GM23338 (cell line): ENCODE measurements around the gene AKNAD1. TPM values are rescaled to one million over a fixed set of nuclear protein-coding genes. Genes with fewer than 3 reads are reported as not detected.

Source experiments
- ATAC-seq: fragments of 200-7000 bp; cut with Tn5 transposase; 3 replicates; pipeline ENCODE4 v1.9.1; 2020
- DNase-seq: peaks from one replicate; pipeline ENCODE4 v3.0.0-alpha.2; 2015; ENCODE audit warnings: low spot score
- H2AFZ ChIP-seq: fragments of 200-600 bp; sonication (generic); 2 replicates; pipeline ENCODE4 v1.8.0; 2016; ENCODE audit warnings: antibody characterized with exemption, mild to moderate bottlenecking, moderate library complexity
- H3F3A ChIP-seq: fragments of 200-600 bp; sonication (generic); replicated peaks from 2 replicates; pipeline ENCODE4 v1.8.0; 2017; ENCODE audit warnings: antibody characterized with exemption, mixed run types, low read depth
- H3K27ac ChIP-seq: fragments of 200-600 bp; sonication (generic); 2 replicates; pipeline ENCODE4 v1.6.1; 2016; ENCODE audit warnings: low read depth
- H3K27me3 ChIP-seq: fragments of 200-600 bp; sonication (generic); 2 replicates; pipeline ENCODE4 v1.8.0; 2016; ENCODE audit warnings: mild to moderate bottlenecking, mixed run types, moderate library complexity; ENCODE audit not compliant: insufficient read depth
- H3K36me3 ChIP-seq: fragments of 200-600 bp; sonication (generic); 2 replicates; pipeline ENCODE4 v1.8.0; 2016; ENCODE audit warnings: mild to moderate bottlenecking; ENCODE audit not compliant: insufficient read depth
- H3K4me1 ChIP-seq: fragments of 200-600 bp; sonication (generic); 2 replicates; pipeline ENCODE4 v1.8.0; 2016; ENCODE audit warnings: mild to moderate bottlenecking, moderate library complexity; ENCODE audit not compliant: insufficient read depth
- H3K4me2 ChIP-seq: fragments of 200-600 bp; sonication (generic); 2 replicates; pipeline ENCODE4 v1.7.1; 2017; ENCODE audit warnings: mixed run types
- H3K4me3 ChIP-seq: fragments of 200-600 bp; sonication (generic); 2 replicates; pipeline ENCODE4 v1.6.1; 2016; ENCODE audit warnings: mixed run types
- H3K79me2 ChIP-seq: fragments of 200-600 bp; sonication (generic); replicated peaks from 2 replicates; pipeline ENCODE4 v1.8.0; 2017; ENCODE audit warnings: mild to moderate bottlenecking; ENCODE audit not compliant: insufficient read depth
- H3K9me2 ChIP-seq: fragments of 200-600 bp; sonication (generic); 2 replicates; pipeline ENCODE4 v1.8.0; 2017; ENCODE audit not compliant: insufficient read depth
- H4K20me1 ChIP-seq: fragments of 200-600 bp; sonication (generic); replicated peaks from 2 replicates; pipeline ENCODE4 v1.8.0; 2017; ENCODE audit warnings: mild to moderate bottlenecking; ENCODE audit not compliant: insufficient read depth
- H3K27ac Mint-ChIP-seq: 2 replicates; pipeline ENCODE4 v1.8.0; 2020; ENCODE audit warnings: inconsistent platforms, mild to moderate bottlenecking, moderate library complexity, mixed read lengths
- H3K27me3 Mint-ChIP-seq: 3 replicates; pipeline ENCODE4 v1.8.0; 2022; ENCODE audit warnings: low read depth, mild to moderate bottlenecking, moderate library complexity, mixed read lengths, inconsistent platforms; ENCODE audit not compliant: insufficient read depth, poor library complexity
- H3K36me3 Mint-ChIP-seq: 3 replicates; pipeline ENCODE4 v1.8.0; 2021; ENCODE audit warnings: low read depth, mild to moderate bottlenecking, inconsistent platforms, moderate library complexity, mixed read lengths
- H3K4me1 Mint-ChIP-seq: 3 replicates; pipeline ENCODE4 v1.8.0; 2020; ENCODE audit warnings: mild to moderate bottlenecking, inconsistent platforms, mixed read lengths
- H3K4me3 Mint-ChIP-seq: 3 replicates; pipeline ENCODE4 v1.8.0; 2021; ENCODE audit warnings: moderate library complexity, mild to moderate bottlenecking, inconsistent platforms, mixed read lengths
- H3K9me3 Mint-ChIP-seq: 3 replicates; pipeline ENCODE4 v1.8.0; 2020; ENCODE audit warnings: moderate library complexity, mild to moderate bottlenecking, inconsistent platforms, mixed read lengths
- CREB1 ChIP-seq: fragments of 250-450 bp; sonication (Bioruptor Pico); IDR thresholded peaks from 2 replicates; pipeline ENCODE4 v1.5.0; 2020; ENCODE audit warnings: low read depth, mild to moderate bottlenecking, moderate library complexity
- EZH2 ChIP-seq: fragments of 200-600 bp; sonication (generic); IDR thresholded peaks from one replicate; pipeline ENCODE4 v1.8.0; 2017; ENCODE audit warnings: antibody characterized with exemption, mild to moderate bottlenecking, low read depth; ENCODE audit not compliant: unreplicated experiment
- EZH2phosphoT487 ChIP-seq: fragments of 200-600 bp; sonication (generic); IDR thresholded peaks from one replicate; pipeline ENCODE4 v1.8.1; 2018; ENCODE audit warnings: antibody characterized with exemption; ENCODE audit not compliant: unreplicated experiment
- JUNB ChIP-seq: IDR thresholded peaks from one replicate; pipeline ENCODE4 v1.6.1; 2016; ENCODE audit warnings: antibody characterized with exemption; ENCODE audit not compliant: unreplicated experiment
- NANOG ChIP-seq: IDR thresholded peaks from 2 replicates; pipeline ENCODE4 v1.6.1; 2016; ENCODE audit warnings: antibody characterized with exemption, borderline replicate concordance
- POLR2AphosphoS5 ChIP-seq: IDR thresholded peaks from 2 replicates; pipeline ENCODE4 v1.6.1; 2016; ENCODE audit warnings: antibody characterized with exemption, low read depth
- STAT1 ChIP-seq: IDR thresholded peaks from one replicate; pipeline ENCODE4 v1.6.1; 2016; ENCODE audit warnings: antibody characterized with exemption; ENCODE audit not compliant: unreplicated experiment
- ZNF114 ChIP-seq: fragments of 250-450 bp; sonication (Bioruptor Pico); IDR thresholded peaks from 2 replicates; pipeline ENCODE4 v1.5.0; 2020; ENCODE audit warnings: mild to moderate bottlenecking, moderate library complexity
- ZNF331 ChIP-seq: fragments of 250-450 bp; sonication (Bioruptor Pico); IDR thresholded peaks from 2 replicates; pipeline ENCODE4 v1.5.0; 2020; ENCODE audit warnings: low read depth, mild to moderate bottlenecking, moderate library complexity
- polyA plus RNA-seq: library from polyadenylated mRNA; unstranded; fragments of >200 nt; fragmentation: Nextera tagmentation; extraction: Ambion mirVana; gene quantifications from 2 replicates; pipeline ENCODE4 v1.2.1, GENCODE V29; 2016
- total RNA-seq: library from RNA; depleted of rRNA; stranded (reverse); fragments of >200 nt; shearing (Covaris generic); gene quantifications from 2 replicates; pipeline ENCODE4 v1.2.3, GENCODE V29; 2014
- TF ChIP-seq, protein P1 (sequence below): IDR thresholded peaks from 2 replicates; pipeline ENCODE4 v1.6.1; 2016; ENCODE audit warnings: antibody characterized with exemption
- TF ChIP-seq, protein P2 (sequence below): IDR thresholded peaks from one replicate; pipeline ENCODE4 v1.6.1; 2018; ENCODE audit warnings: antibody characterized with exemption; ENCODE audit not compliant: unreplicated experiment
- TF ChIP-seq, protein P3 (sequence below): fragments of 250-450 bp; sonication (Bioruptor Pico); IDR thresholded peaks from 2 replicates; pipeline ENCODE4 v1.5.0; 2020; ENCODE audit warnings: mild to moderate bottlenecking, moderate library complexity
- TF ChIP-seq, protein P4 (sequence below), 2 experiments: fragments of 200-600 bp in 1 of 2; sonication (generic) in 1 of 2; conservative IDR thresholded peaks; 2 replicates each; pipeline versions ENCODE4 v1.5.1 to v1.6.1; 2016 to 2017; ENCODE audit warnings: antibody characterized with exemption in 2 of 2, low read depth in 2 of 2, mild to moderate bottlenecking in 2 of 2, moderate library complexity in 1 of 2

Gene AKNAD1
- total and polyA plus RNA-seq, 2 experiments from 2014 or later, result not detected

DNA sequence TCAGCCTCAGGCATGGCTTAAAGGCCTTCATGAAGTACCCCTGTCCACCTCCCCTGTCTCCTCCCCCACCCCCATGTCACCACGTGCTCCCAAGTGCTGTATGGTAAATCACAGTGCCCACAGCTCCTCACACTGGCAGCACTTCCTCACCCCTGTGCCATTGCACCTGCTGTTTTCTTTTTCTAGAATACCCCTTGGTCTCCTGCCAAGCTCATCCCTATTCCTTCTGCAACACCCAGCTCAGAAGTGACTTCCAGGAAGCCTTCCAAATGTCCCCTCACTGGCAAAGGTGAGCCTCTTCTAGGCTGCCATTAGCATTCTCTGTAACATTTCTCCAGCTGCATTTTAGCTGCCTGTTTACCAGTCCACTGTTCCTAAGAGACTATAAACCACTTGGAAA is 9.4 kb downstream of the AKNAD1 start:
- Histone ChIP-seq H3K9me2 (0 out of 2 replicates have a peak, but pooled peaks cover 4% of the 10 kb centered on the region), H3F3A (no peaks in the 10 kb centered on the region), H3K79me2 (no peaks in the 10 kb centered on the region), H3K27me3 (no peaks in the 10 kb centered on the region), H3K4me1 (no peaks in the 10 kb centered on the region), H3K27ac (no peak overlapping the region), H4K20me1 (no peaks in the 10 kb centered on the region), H3K4me3 (no peak overlapping the region), H3K36me3 (no peaks in the 10 kb centered on the region), H2AFZ (no peak overlapping the region), H3K4me2 (no peak overlapping the region)
- Mint-ChIP-seq H3K27me3 (peaks cover 2% of the 10 kb centered on the region), H3K4me1 (peaks cover 4% of the 10 kb centered on the region), H3K9me3 (no peaks in the 10 kb centered on the region; the same call in 2 of the 3 replicates), H3K4me3 (no peak overlapping the region), H3K27ac (no peak overlapping the region), H3K36me3 (no peaks in the 10 kb centered on the region)
- ATAC-seq (no peak), DNase-seq (no peak)
- TF ChIP-seq EZH2phosphoT487 (no peak), EZH2 (no peak), STAT1 (no peak), CREB1 (CRISPR knock-in tag) (no peak), JUNB (no peak), NANOG (no peak), ZNF331 (CRISPR knock-in tag) (no peak), ZNF114 (CRISPR knock-in tag) (no peak), POLR2AphosphoS5 (no peak)
- TF ChIP-seq, protein P1, sequence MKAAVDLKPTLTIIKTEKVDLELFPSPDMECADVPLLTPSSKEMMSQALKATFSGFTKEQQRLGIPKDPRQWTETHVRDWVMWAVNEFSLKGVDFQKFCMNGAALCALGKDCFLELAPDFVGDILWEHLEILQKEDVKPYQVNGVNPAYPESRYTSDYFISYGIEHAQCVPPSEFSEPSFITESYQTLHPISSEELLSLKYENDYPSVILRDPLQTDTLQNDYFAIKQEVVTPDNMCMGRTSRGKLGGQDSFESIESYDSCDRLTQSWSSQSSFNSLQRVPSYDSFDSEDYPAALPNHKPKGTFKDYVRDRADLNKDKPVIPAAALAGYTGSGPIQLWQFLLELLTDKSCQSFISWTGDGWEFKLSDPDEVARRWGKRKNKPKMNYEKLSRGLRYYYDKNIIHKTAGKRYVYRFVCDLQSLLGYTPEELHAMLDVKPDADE, result no peak
- TF ChIP-seq, protein P2, sequence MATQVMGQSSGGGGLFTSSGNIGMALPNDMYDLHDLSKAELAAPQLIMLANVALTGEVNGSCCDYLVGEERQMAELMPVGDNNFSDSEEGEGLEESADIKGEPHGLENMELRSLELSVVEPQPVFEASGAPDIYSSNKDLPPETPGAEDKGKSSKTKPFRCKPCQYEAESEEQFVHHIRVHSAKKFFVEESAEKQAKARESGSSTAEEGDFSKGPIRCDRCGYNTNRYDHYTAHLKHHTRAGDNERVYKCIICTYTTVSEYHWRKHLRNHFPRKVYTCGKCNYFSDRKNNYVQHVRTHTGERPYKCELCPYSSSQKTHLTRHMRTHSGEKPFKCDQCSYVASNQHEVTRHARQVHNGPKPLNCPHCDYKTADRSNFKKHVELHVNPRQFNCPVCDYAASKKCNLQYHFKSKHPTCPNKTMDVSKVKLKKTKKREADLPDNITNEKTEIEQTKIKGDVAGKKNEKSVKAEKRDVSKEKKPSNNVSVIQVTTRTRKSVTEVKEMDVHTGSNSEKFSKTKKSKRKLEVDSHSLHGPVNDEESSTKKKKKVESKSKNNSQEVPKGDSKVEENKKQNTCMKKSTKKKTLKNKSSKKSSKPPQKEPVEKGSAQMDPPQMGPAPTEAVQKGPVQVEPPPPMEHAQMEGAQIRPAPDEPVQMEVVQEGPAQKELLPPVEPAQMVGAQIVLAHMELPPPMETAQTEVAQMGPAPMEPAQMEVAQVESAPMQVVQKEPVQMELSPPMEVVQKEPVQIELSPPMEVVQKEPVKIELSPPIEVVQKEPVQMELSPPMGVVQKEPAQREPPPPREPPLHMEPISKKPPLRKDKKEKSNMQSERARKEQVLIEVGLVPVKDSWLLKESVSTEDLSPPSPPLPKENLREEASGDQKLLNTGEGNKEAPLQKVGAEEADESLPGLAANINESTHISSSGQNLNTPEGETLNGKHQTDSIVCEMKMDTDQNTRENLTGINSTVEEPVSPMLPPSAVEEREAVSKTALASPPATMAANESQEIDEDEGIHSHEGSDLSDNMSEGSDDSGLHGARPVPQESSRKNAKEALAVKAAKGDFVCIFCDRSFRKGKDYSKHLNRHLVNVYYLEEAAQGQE, result no peak
- TF ChIP-seq, protein P3, sequence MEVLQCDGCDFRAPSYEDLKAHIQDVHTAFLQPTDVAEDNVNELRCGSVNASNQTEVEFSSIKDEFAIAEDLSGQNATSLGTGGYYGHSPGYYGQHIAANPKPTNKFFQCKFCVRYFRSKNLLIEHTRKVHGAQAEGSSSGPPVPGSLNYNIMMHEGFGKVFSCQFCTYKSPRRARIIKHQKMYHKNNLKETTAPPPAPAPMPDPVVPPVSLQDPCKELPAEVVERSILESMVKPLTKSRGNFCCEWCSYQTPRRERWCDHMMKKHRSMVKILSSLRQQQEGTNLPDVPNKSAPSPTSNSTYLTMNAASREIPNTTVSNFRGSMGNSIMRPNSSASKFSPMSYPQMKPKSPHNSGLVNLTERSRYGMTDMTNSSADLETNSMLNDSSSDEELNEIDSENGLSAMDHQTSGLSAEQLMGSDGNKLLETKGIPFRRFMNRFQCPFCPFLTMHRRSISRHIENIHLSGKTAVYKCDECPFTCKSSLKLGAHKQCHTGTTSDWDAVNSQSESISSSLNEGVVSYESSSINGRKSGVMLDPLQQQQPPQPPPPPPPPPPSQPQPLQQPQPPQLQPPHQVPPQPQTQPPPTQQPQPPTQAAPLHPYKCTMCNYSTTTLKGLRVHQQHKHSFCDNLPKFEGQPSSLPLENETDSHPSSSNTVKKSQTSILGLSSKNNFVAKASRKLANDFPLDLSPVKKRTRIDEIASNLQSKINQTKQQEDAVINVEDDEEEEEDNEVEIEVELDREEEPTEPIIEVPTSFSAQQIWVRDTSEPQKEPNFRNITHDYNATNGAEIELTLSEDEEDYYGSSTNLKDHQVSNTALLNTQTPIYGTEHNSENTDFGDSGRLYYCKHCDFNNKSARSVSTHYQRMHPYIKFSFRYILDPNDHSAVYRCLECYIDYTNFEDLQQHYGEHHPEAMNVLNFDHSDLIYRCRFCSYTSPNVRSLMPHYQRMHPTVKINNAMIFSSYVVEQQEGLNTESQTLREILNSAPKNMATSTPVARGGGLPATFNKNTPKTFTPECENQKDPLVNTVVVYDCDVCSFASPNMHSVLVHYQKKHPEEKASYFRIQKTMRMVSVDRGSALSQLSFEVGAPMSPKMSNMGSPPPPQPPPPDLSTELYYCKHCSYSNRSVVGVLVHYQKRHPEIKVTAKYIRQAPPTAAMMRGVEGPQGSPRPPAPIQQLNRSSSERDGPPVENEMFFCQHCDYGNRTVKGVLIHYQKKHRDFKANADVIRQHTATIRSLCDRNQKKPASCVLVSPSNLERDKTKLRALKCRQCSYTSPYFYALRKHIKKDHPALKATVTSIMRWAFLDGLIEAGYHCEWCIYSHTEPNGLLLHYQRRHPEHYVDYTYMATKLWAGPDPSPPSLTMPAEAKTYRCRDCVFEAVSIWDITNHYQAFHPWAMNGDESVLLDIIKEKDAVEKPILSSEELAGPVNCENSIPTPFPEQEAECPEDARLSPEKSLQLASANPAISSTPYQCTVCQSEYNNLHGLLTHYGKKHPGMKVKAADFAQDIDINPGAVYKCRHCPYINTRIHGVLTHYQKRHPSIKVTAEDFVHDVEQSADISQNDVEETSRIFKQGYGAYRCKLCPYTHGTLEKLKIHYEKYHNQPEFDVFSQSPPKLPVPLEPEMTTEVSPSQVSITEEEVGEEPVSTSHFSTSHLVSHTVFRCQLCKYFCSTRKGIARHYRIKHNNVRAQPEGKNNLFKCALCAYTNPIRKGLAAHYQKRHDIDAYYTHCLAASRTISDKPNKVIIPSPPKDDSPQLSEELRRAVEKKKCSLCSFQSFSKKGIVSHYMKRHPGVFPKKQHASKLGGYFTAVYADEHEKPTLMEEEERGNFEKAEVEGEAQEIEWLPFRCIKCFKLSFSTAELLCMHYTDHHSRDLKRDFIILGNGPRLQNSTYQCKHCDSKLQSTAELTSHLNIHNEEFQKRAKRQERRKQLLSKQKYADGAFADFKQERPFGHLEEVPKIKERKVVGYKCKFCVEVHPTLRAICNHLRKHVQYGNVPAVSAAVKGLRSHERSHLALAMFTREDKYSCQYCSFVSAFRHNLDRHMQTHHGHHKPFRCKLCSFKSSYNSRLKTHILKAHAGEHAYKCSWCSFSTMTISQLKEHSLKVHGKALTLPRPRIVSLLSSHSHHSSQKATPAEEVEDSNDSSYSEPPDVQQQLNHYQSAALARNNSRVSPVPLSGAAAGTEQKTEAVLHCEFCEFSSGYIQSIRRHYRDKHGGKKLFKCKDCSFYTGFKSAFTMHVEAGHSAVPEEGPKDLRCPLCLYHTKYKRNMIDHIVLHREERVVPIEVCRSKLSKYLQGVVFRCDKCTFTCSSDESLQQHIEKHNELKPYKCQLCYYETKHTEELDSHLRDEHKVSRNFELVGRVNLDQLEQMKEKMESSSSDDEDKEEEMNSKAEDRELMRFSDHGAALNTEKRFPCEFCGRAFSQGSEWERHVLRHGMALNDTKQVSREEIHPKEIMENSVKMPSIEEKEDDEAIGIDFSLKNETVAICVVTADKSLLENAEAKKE (CRISPR knock-in tag), result no peak
- TF ChIP-seq, protein P4, sequence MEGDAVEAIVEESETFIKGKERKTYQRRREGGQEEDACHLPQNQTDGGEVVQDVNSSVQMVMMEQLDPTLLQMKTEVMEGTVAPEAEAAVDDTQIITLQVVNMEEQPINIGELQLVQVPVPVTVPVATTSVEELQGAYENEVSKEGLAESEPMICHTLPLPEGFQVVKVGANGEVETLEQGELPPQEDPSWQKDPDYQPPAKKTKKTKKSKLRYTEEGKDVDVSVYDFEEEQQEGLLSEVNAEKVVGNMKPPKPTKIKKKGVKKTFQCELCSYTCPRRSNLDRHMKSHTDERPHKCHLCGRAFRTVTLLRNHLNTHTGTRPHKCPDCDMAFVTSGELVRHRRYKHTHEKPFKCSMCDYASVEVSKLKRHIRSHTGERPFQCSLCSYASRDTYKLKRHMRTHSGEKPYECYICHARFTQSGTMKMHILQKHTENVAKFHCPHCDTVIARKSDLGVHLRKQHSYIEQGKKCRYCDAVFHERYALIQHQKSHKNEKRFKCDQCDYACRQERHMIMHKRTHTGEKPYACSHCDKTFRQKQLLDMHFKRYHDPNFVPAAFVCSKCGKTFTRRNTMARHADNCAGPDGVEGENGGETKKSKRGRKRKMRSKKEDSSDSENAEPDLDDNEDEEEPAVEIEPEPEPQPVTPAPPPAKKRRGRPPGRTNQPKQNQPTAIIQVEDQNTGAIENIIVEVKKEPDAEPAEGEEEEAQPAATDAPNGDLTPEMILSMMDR (conservative IDR thresholded peaks at IDR 0.05; ENCODE audit: low read depth in 2 of 2), result no peak
